ENCODE results near the gene PTPN11.
"Not testable (repeated sequence)": the region's sequence is repeated elsewhere in the genome, so short reads cannot be mapped to it uniquely, and the experiment has no call there.

PTPN11 gene

GRCh38 chr12:112457142-112457541 lies 38.4 kb downstream of the PTPN11 start:
- not testable (repeated sequence) for DNase-seq

GRCh38 chr12:112458330-112458729 lies 39.6 kb downstream of the PTPN11 start:
- DNase-seq, result no peak

GRCh38 chr12:112458751-112459150 lies 40.0 kb downstream of the PTPN11 start:
- DNase-seq, result no peak

- no peak for DNase-seq
Observed at GRCh38 chr12:112463478-112463877, 44.7 kb downstream of the PTPN11 start.

GRCh38 chr12:112464605-112465004 lies 45.9 kb downstream of the PTPN11 start:
- no peak for DNase-seq

GRCh38 chr12:112466011-112466422 lies 47.3 kb downstream of the PTPN11 start:
- DNase-seq, result no peak

GRCh38 chr12:112466835-112467234 lies 48.1 kb downstream of the PTPN11 start:
- no peak for DNase-seq

GRCh38 chr12:112468046-112468445 lies 49.3 kb downstream of the PTPN11 start:
- DNase-seq, result no peak

- DNase-seq, result no peak
Observed at GRCh38 chr12:112473056-112473455, 54.3 kb downstream of the PTPN11 start.

GRCh38 chr12:112479413-112479812 lies 60.7 kb downstream of the PTPN11 start:
- no peak for DNase-seq

GRCh38 chr12:112480931-112481330 lies 62.2 kb downstream of the PTPN11 start:
- no peak for DNase-seq

- no peak for DNase-seq
Observed at GRCh38 chr12:112482733-112483132, 64.0 kb downstream of the PTPN11 start.

GRCh38 chr12:112486361-112486760 lies 67.6 kb downstream of the PTPN11 start:
- no peak for DNase-seq

GRCh38 chr12:112488257-112488876 lies 69.6 kb downstream of the PTPN11 start:
- no peak for DNase-seq

- DNase-seq, result no peak
Observed at GRCh38 chr12:112489456-112489855, 70.7 kb downstream of the PTPN11 start.

GRCh38 chr12:112496496-112496895 lies 77.7 kb downstream of the PTPN11 start:
- no peak for DNase-seq

GRCh38 chr12:112498580-112498979 lies 79.8 kb downstream of the PTPN11 start:
- no peak for DNase-seq

- DNase-seq, result no peak
Observed at GRCh38 chr12:112503512-112503911, 84.8 kb downstream of the PTPN11 start.

- no peak for DNase-seq
Observed at GRCh38 chr12:112506513-112507166, 87.9 kb downstream of the PTPN11 start.

- no peak for DNase-seq
Observed at GRCh38 chr12:112513471-112513870, 94.7 kb downstream of the PTPN11 start.

GRCh38 chr12:112514456-112514855 lies 95.7 kb downstream of the PTPN11 start:
- DNase-seq, result no peak

- DNase-seq, result no peak
Observed at GRCh38 chr12:112514926-112515642, 96.3 kb downstream of the PTPN11 start.

GRCh38 chr12:112515868-112516267 lies 97.1 kb downstream of the PTPN11 start:
- no peak for DNase-seq

GRCh38 chr12:112517730-112518364 lies 99.1 kb downstream of the PTPN11 start:
- DNase-seq, result no peak
